Stimulated activated CD8-positive, alpha-beta memory T cell treated with anti-CD3 and anti-CD28 coated beads, Interleukin-7, amount 100 ng/mL, for 48 hours (primary cell): Measurements from ENCODE around the gene BHLHA15.

Source experiments
- DNase-seq, 2 donors: peaks; one replicate each; pipeline ENCODE4 v3.0.0-alpha.2; 2020; ENCODE audit warnings: low read depth in 1 of 2; ENCODE audit errors: extremely low read depth in 1 of 2

Gene BHLHA15

DNA sequence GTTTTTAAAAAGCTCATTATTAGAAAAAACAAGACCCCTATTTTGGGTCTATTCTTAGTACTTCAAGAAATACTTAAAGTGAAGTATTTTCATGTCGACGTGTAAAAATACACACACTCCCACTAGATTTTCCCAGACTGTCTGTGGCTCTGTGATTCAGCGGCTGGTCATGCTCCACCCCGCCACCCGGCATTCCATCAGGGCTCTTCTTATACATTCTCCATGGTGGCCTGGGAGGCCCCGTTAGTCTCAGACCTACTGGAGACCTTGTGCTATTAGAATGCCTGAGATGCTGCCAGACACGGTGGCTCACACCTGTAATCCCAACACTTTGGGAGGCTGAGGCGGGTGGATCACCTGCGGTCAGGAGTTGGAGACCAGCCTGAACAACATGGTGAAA is 27.7 kb downstream of the BHLHA15 start:
- DNase-seq: no peak

DNA sequence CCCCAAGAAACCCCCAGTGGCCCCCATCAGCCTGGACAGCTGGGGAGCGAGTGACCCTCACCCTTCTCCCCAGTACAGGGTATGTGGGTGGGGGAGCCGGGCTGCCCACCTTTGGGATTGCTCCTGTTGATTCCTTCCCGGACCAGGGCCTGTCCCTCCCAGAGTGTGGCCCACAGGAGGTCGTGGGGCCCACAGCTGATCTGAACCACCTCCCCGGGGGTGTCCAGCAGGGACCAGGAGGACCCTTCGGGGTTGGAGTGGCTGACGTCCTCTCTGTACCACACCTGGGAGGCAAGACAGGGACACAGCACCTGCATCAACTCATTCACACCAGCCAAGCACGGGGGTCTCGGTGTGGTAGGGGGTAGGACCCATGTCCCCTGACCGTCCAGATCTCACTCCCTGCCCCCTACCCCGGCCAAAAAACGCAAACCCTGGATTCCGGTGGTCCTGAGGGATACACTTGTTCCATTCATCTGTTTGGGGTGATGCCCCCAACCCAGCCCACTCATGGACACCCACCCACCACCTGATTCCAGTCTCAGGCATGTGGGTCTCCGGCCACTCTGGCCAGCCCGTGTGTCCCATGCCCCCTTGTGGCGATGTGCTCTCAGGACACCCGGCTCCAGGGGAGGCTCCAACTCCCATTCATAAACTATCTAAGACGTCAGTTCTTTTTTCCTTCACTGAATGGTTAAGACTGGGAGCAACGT is 29.9 kb downstream of the BHLHA15 start:
- peak in 1 of 2 donors; percentile 4 for DNase-seq

DNA sequence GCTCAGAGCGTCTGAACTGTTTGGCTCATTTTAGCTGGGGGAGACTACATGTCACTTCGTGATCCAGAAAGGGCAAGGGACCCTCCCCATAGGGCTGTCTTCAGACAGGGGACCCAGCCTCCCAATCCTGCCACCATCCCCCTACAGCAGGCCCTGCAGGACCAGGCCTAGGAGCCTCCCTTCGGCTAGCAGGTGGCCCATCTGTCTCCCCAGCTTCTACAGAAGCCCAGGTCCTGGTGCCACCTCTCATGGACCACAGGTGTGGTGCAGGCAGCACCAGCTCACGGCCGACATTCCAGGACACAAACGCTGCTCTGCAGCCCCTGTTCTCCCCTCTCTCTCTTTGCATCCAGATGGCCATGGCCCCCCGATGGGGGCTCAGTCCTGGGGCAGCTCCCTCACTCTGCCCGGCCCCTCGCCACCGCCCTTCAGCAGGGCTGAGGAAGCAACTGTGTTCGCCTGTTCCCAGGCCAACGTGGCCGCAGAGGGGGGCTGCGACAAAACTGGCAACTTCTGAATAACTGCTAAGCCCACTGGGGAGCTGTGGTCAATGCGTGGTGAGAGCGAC is 30.5 kb downstream of the BHLHA15 start:
- DNase-seq: no peak

DNA sequence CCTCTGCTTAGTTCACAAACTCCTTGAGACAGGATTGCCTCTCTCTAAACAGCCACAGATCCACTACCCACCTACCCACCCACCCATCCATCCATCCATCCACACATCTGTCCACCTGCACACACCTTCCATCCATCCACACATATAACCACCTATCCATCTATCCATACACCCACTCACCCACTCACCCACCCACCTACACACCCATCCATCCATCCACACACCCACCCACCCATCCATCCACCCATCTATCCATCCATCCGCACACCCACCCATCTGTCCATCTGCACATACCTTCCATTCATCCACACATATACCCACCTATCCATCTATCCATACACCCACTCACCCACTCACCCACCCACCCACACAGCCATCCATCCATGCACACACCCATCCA is 31.1 kb downstream of the BHLHA15 start:
- DNase-seq: no peak

DNA sequence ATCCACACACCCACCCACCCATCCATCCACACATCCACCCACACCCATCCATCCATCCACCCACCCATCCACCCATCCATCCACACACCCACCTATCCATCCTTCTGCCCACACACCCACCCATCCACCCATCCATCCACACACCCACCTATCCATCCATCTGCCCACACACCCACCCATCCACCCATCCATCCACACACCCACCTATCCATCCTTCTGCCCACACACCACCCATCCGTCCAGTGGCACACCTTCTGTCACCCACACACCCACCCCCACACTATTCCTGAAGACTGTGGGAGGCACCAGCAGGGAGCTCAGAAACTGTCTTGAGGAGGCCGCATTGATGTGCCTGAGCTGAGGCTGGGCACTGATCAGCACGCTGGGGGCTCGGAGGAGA is 31.7 kb downstream of the BHLHA15 start:
- DNase-seq: no peak

DNA sequence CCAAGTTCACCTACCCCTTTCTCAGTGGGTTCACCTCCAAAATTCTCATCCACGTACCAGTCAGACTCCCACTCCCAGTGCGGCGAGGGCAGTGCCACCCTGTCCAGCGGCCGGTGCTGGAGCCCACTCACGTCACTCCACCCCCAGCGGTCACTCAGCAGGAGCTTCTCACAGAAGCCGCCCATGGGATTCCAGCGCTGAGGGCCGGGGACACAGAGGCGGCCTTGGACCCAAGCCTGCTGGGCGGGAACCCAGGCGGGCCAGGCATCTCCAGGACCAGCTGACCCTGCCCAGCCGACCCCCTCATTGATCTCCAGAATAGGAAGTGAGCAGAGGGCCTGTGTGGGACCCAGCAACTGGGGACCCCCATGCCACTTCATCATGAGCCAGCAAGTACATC is 33.6 kb downstream of the BHLHA15 start:
- no peak for DNase-seq

DNA sequence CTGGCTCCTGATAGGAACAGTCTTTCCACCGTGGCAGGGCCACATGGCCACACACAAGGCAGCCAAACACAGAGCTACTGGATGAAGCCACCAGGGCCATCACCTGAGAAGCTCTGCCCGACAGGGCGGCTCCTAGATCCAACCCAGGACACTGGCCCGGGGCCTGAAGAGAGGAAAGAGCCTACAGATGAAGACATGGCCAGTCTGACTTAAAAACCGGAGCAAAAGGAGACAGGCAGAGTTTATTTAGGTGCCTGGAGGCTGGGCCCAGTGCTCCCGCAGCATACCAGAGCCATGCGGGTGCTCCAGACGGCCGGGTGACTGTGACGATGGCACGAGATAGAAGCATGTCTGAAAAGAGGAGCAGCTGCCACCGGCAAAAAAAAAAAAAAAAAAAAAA is 36.9 kb downstream of the BHLHA15 start:
- no peak for DNase-seq

DNA sequence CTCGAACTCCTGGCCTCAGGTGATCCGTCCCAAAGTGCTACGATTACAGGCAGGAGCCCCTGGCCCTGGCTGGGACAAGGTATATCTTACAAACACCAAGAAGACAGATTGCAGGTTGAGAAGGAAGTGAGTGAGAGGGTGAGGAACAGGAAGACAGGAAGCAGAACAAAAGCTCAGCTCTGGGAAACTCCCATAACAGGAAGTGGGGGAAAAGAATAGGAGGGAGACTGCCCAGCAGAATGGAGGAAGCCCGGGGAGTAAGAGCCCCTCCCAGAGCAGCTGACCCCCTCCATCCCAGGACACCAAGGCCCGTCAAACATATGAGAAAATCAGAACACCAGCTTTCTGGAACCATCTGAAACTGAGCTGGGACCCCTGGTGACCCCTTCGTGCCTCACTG is 37.9 kb downstream of the BHLHA15 start:
- no peak for DNase-seq

DNA sequence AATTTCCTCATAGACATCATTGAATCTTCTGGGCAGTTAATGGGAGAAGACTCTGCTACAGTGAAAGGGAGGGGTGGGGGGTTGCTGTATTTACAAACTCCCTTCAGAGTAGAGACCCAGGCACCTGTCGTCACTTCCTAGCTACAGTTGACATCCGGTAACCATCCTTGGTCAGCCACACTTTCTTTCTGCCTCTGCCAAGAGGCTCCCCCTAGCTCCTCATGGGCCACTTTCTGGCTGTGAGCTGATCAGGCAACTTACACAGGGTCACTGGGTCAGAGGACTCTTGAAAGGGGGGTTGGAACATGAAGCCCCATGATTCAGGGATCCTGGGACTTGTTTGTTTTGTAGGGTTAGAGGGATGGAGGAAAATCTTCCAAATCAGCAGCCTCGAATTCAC is 39.5 kb downstream of the BHLHA15 start:
- peak in 1 of 2 donors; percentile 6 for DNase-seq

DNA sequence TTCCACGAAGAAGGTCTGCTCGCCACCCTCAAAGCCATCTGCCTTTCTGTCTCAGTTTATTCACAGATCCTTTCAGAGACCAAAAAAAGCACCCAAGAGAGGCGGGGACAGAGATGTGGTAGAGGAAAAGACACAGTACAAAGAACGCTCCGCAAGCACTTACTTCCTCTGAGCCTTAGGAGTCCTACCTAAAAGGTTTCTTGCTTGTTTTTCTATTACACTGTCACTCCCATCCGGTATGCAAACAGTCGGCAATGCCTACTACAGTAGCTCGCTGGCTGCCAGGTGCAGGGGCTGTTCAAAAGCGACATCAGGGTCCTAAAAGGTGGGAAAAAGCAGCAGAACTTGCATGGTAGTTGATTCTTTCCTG is 40.0 kb downstream of the BHLHA15 start:
- DNase-seq: no peak

DNA sequence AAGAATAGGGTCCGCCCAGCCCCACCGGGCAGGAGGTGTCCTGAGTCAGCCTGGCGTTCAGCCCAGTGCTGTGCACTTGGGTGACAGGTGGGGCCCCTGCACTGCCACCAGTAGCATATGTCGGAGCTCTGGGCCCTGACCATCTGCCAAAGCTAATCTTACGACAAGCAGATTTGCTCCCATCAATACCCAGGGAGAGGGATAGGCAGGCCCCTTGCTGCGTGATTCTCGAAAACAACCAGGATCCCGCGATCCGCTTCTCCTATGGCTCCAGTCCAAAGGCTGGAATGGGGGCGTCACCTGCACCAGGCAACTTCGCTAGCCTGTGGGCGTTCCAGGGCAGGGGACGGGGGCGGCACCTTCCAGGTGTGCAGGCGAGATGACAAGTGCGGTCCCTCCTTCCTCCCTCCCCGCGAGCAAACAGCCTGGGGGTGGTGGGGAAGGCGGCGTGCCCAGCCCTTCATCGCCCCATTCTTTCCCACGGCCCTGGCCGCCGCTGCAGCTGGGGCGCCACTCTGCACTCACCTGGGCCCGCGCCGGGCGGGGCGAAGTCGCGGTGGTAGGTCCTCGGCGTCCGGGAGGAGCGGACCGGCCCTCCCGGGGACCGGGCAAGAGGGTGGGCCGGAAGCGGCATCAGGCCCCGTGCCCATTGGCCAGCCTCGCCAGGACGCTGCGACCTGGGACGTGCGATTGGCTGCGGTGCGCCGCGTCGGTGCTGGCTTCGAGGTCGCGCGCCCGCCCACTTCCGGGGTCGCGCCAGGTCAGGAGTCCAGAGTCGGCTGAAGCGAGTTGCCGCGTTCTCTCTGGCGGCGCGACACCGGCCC is 40.6 kb downstream of the BHLHA15 start, which contains the start of gene TECPR1:
Gene TECPR1, minus strand, starts transcription at position 632 of the 824 bp plus-strand sequence. CDS start 6,086 bp downstream, outside the sequence.
- peak; percentile 84 to 85 for DNase-seq

DNA sequence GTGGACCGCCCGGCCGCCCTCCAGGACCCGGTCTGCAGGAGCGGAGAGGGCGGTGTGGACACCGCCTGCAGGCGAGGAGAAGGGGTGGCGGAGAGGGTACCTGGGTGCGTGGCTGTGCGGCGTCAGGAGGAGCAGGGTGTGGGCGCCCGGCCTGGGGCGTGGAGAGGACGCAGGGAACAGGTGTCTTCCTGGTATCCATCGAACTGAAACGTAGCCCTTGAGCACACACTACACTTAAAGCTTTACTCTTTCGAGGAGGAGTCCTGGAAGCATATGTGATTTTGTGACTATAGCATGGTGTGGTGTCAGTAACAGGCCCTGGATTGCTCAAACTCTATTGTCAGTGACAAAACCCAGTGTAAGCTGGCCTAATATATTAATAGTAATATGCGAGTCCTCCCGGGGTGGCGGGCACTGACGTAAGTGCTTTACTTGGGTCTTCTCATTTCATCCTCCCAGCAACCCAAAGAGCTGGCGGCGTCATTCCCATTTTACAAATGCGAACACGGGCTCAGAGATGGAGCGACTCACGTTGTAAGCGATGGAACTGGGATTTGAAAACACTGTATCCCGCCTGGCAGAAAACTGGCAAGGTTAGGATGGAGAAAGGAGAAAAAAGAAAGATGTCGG is 41.3 kb downstream of the BHLHA15 start:
- no peak for DNase-seq

DNA sequence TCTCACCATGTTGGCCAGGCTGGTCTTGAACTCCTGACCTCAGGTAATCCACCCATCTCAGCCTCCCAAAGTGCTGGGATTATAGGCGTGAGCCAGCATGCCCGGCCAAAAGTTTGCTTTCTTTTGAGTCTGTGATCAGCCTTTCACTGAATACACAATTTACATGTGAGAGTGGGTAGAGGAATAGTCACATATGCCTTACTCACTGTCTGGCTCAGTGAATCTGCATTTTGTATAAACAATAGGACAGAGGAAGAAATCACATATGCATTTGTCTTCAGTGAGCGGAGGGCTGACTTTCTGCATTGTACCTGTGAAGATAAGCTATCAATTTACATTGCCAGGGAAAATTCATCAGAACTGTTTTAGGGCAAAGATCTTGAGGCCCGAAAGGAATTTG is 43.3 kb downstream of the BHLHA15 start:
- no peak for DNase-seq

DNA sequence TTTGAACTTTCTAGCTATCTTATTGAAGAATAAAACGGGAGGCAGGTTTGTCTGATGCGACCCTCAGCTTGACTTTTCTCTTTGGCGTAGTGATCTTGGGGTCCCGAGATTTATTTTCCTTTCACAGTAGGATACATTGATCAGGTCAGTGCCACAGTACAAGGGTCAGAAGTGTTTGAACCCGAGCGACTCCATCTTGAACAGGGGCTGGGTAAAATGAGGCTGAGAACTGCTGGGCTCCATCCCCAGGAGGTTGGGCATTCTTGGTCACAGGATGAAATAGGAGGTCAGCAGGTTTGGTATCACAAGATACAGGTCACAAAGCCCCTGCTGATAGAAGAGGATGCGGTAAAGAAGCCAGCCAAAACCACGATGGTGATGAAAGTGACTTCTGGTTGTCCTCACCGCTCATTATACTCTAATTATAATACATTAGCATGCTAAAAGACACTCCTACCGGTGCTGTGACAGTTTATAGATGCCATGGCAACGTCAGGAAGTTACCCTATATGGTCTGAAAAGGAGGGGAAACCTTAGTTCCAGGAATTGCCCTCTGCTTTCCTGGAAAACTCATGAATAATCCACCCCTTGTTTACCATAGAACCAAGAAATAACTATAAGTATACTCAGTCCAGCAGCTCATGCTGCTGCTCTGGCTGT is 43.8 kb downstream of the BHLHA15 start:
- DNase-seq: no peak

DNA sequence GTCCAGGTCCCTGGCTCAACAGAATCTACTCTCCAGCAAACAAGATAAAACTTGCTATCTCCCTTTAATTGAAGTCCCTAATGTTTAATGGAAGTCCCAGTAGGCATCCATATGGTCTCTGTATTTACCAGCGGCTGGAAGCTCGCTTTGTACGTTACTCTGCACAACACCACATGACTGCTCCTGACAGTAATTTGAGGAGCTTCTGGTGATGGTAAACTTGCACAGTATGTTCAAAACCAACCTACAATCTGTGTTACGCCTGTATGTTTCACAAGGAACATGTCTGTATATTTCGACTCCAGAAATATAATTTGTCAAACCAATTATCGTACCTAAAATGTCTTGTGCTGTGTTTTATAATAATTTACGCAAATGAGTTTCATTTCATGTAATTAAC is 45.2 kb downstream of the BHLHA15 start:
- DNase-seq: no peak

DNA sequence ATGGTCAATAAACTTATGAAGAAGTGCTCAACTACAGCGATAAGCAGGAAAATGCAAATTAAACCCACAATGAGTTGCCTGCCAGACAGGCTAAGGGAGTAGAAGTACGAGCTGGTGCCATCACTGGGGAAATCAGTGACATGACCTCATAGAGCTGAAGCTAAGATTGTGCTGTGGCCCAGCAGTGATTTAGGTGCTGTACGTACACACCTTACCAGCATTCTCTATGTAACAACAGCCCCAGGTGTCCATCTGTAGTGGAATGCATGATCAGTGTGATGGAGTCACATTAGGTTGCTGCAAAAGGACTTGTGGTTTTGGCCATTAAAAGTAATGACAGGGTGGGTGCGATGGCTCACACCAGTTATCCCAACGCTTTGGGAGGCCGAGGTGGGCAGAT is 46.5 kb downstream of the BHLHA15 start:
- DNase-seq: no peak
